GM12801 (cell line): Measurements from ENCODE around the gene DARS1.

Experiments
- TF ChIP-seq, protein P1 (sequence below): IDR thresholded peaks from one replicate; pipeline ENCODE4 v1.5.1; 2011; ENCODE audit warnings: control low read depth; ENCODE audit not compliant: insufficient read length; ENCODE audit errors: extremely low read depth

Gene DARS1

DNA sequence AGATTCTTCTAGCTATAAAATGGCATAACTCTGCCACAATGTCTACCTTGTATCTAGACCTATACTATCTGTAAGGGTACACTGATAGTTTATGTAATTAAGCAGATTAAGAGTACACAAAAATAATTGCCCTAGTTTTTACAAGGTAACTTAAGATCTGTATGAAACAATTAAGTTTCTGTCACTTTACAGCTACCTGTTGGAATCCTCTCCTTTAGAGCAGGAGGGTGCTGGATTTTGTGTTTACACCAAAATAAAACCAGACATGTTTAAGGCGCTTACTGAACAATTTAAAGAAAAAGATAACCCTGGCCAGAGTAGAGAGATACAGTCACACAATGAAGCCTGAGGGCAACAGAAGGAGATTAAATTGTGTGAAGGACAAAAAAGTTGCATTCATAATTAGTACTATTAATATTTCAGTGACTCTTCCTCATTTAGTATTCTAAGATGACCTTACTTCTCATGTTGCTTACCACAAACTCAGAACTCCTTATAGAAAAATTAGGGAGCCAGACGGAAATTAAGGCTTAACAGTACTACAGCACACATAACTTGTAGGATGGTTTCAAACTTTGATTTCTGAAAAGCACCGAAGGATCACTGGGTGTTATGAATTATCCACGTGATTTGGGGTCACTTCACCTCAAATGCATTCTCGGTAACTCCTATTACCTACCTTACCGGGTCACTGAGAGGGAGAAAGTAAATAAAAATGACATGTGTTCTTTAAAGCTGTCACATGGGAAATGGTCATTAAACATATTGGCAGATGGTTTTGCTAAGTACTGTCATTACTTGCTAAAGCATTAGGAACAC is 1.0 kb downstream of the DARS1 start:
- TF ChIP-seq, protein P1, sequence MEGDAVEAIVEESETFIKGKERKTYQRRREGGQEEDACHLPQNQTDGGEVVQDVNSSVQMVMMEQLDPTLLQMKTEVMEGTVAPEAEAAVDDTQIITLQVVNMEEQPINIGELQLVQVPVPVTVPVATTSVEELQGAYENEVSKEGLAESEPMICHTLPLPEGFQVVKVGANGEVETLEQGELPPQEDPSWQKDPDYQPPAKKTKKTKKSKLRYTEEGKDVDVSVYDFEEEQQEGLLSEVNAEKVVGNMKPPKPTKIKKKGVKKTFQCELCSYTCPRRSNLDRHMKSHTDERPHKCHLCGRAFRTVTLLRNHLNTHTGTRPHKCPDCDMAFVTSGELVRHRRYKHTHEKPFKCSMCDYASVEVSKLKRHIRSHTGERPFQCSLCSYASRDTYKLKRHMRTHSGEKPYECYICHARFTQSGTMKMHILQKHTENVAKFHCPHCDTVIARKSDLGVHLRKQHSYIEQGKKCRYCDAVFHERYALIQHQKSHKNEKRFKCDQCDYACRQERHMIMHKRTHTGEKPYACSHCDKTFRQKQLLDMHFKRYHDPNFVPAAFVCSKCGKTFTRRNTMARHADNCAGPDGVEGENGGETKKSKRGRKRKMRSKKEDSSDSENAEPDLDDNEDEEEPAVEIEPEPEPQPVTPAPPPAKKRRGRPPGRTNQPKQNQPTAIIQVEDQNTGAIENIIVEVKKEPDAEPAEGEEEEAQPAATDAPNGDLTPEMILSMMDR, result no peak

DNA sequence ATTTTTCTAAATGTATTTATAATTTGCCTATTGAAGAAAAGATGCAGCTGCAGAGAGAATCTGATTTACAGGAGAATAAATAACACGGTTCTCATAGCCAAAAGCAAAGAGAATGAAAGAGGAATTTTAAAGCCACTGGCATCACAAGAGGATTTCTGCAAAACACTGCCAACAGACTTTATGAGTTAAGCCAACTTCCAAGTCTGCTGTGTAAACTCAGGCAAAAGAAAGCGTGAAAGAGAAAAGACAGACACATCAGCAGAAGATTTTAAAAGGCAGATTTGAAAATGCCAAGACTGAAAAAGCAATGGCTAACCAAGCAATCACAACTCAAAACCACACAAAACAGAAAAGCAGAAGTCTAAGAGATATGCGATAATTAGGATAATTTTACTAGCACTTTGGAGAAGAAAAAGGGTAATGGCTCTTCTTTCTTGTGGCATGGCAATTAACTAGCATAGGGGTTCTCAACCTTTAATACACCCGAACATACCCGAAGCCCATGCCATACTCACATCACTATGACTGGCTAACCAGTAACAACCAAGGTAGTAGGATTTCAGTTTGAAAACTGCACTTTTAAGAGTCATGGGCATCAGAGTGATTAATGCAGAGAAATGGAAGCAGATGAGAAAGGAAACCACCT is 4.9 kb downstream of the DARS1 start:
- TF ChIP-seq, protein P1, result no peak

DNA sequence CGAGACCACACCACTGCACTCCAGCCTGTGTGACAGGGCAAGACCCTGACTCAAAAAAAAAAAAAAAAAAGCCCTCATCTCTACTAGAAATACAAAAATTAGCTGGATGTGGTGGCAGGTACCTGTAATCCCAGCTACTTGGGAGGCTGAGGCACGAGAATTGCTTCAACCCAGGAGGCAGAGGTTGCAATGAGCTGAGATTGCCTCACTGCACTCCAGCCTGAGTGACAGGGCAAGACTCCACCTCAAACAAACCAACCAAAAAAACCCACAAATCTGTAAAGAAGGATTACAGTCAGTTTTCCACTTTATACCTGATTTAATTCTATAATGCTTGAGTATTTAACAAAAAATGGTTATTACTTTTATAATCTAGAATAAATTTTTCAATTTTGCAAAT is 9.7 kb downstream of the DARS1 start:
- TF ChIP-seq, protein P1, result no peak

DNA sequence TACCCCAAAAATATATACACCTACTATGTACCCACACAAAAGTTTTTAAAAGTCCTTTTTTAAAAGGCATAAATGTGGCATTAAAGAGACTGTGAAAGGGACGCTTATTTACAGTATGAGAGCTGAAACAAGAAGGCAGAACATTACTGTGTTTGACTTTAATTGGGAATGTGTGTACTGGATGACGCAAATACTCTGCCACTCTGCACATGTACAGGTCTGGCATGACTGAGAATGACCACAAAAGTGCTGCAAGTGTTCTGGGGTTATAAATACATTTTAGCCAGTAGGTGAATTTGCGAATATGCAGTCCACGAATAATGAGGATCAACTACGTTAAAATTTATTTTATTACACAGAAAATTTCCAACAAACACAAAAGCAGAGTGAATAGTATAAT is 11.4 kb downstream of the DARS1 start:
- TF ChIP-seq, protein P1, result no peak

DNA sequence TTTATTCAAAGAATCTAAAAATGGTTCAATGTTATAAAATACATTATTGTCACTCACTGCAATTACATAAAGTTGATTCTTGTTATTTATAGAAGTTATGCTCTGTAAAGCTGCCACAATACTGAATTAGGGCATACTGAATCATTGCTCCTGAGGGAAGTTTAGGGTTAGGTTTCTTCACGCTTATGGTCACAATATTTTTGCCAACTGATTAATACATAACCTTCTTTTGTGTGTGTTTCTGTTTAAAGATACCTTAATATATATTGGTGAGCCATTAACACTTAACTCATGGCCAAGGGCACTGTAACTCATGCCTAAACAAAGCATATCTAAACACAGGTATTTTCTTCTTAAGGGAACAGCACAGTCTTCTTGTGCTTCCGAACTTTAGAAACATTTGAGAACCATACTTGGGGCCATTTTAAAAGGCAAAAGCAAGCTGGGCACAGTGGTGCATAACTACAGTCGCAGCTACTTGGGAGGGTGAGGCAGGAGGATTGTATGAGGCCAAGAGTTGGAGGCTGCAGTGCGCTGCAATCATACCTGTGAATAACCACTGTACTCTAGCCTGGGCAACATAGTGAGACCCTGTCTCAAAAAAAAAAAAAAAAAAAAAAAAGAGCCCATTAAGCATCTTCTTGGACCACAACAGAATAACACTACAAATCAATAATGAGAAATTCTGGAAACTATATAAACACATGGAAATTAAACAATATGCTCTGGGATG is 15.6 kb downstream of the DARS1 start:
- TF ChIP-seq, protein P1, result no peak

DNA sequence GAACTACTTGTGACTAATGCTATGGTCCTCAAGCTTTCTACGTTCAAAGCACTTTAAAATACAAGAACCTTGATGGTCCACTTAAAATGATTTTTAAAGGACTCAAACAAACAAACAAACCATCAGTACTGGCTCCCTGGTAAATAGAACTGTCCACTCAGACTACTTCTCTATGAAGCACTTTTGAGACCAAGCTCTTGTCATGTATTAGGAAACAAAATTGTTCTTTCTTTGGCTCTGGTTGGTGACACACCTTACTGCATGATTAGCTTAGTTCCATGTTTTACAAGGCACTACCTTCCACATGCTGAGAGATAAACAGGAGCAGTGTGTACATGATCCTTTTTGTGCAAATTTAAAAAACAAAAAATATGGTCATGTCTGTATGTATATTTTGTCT is 19.7 kb downstream of the DARS1 start:
- TF ChIP-seq, protein P1, result no peak

DNA sequence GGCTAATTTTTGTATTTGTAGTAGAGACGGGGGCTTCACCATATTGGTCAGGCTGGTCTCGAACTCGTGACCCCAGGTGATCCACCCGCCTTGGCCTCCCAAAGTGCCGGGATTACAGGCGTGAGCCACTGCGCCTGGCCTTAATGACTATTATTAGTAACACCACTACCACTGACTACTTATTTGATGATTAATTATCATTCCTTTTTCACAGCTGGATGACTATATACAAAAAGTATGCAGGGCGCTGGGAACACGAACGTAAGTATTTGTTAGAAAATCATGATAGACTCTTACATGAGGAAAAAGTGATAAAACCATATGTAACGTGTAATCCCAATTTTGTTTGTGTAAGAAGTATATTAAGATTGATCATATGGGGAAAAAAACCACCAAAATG is 21.6 kb downstream of the DARS1 start:
- TF ChIP-seq, protein P1, result no peak
